Caco-2 (cell line): ENCODE measurements around the gene NEGR1. TPM values are rescaled to one million over a fixed set of nuclear protein-coding genes. Genes with fewer than 3 reads are reported as not detected.

ENCODE experiments used
- BruUV-seq: library from RNA; stranded (reverse); fragments of 400-500 nt; replicated peaks from 2 replicates; lab custom pipeline; 2021; lab: Mats Ljungman, UMichigan
- CTCF ChIA-PET: fragments of 300-600 bp; sonication (Branson Sonifier 250); formaldehyde crosslinking; loops from one replicate; lab custom pipeline; 2022; ENCODE audit warnings: antibody characterized with exemption; lab: Charles Lee
- POLR2A ChIA-PET: fragments of 300-600 bp; sonication (Branson Sonifier 250); formaldehyde crosslinking; loops from one replicate; lab custom pipeline; 2022; ENCODE audit warnings: antibody characterized with exemption; lab: Charles Lee
- DNase-seq, 2 experiments: peaks; one replicate each; pipeline versions ENCODE4 v3.0.0 to v3.0.0-alpha.2; 2020 to 2022
- H3K27me3 ChIP-seq: replicated peaks from 2 replicates; pipeline ENCODE4 v1.6.0; 2011; ENCODE audit warnings: low read length; ENCODE audit not compliant: control insufficient read depth, insufficient read depth
- H3K36me3 ChIP-seq: 2 replicates; pipeline ENCODE4 v1.5.1; 2011; ENCODE audit warnings: low read length; ENCODE audit not compliant: control insufficient read depth, insufficient read depth
- H3K4me1 ChIP-seq: fragments of 250-450 bp; sonication (Bioruptor Pico); 2 replicates; pipeline ENCODE4 v1.5.1; 2020; ENCODE audit warnings: mild to moderate bottlenecking
- H3K4me3 ChIP-seq: 2 replicates; pipeline ENCODE4 v1.5.1; 2011; ENCODE audit warnings: low read depth, mild to moderate bottlenecking, control low read depth, low read length
- H3K9me3 ChIP-seq: fragments of 250-450 bp; sonication (Bioruptor Pico); 2 replicates; pipeline ENCODE4 v1.5.1; 2020; ENCODE audit warnings: mild to moderate bottlenecking, moderate library complexity
- H3K27ac Mint-ChIP-seq: one replicate; pipeline ENCODE4 v1.8.0; 2022; ENCODE audit warnings: mixed read lengths; ENCODE audit not compliant: unreplicated experiment
- H3K27me3 Mint-ChIP-seq: one replicate; pipeline ENCODE4 v1.8.0; 2022; ENCODE audit warnings: mixed read lengths; ENCODE audit not compliant: insufficient read depth, unreplicated experiment
- H3K36me3 Mint-ChIP-seq: one replicate; pipeline ENCODE4 v1.8.0; 2022; ENCODE audit warnings: mild to moderate bottlenecking, mixed read lengths; ENCODE audit not compliant: insufficient read depth, unreplicated experiment
- H3K4me1 Mint-ChIP-seq: one replicate; pipeline ENCODE4 v1.8.0; 2022; ENCODE audit warnings: low read depth, mixed read lengths; ENCODE audit not compliant: unreplicated experiment
- H3K4me3 Mint-ChIP-seq: one replicate; pipeline ENCODE4 v1.8.0; 2022; ENCODE audit warnings: mild to moderate bottlenecking, moderate library complexity, mixed read lengths; ENCODE audit not compliant: unreplicated experiment
- H3K9me3 Mint-ChIP-seq: one replicate; pipeline ENCODE4 v1.8.0; 2022; ENCODE audit warnings: mixed read lengths; ENCODE audit not compliant: unreplicated experiment
- intact Hi-C: fragments of 100-400 bp; cut with micrococcal nuclease; formaldehyde crosslinking; loops from one replicate; pipeline ENCODE4 v1.10.0; 2022; ENCODE audit not compliant: unreplicated experiment
- total RNA-seq: library from RNA; stranded (reverse); gene quantifications from 2 replicates; pipeline ENCODE4 v1.2.3, GENCODE V29; 2022
- TF ChIP-seq, protein P1 (sequence below), 2 experiments: fragments of 200-600 bp in 1 of 2; IDR thresholded peaks; 1 replicate in 1 of 2; 2 replicates in 1 of 2; pipeline versions ENCODE4 v1.5.1 to v1.8.0; 2011 to 2022; ENCODE audit warnings: antibody characterized with exemption in 1 of 2, control low read depth in 1 of 2, inconsistent platforms in 1 of 2, low read depth in 1 of 2, low read length in 1 of 2, mild to moderate bottlenecking in 1 of 2, moderate library complexity in 1 of 2; ENCODE audit not compliant: insufficient read depth in 1 of 2, severe bottlenecking in 1 of 2, unreplicated experiment in 1 of 2

NEGR1 gene
- total RNA-seq, 1 experiment from 2014 or later = not detected

DNA sequence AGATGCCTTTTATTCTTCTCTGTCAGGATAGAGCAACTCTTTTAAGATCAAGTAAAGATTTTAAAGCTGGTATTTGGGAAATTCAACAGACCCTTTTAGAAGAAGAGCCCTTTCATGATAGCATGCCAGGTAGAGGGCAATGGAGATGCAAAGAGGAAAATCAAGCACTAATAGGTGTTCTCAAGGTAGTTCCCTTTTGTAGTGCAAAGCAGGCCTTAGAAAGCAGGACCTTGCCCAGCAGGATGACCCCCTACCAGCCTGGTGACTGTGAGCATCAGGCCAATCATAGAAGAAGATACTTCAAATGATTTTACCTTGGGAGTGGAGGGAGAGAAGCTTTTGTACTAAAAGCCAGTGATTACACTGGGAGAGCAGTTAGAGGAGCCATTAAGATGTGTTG lies 820.1 kb downstream of the NEGR1 start:
- BruUV-seq = no TSS peak
- H3K36me3 Mint-ChIP-seq = no peaks in the 10 kb centered on the region

DNA sequence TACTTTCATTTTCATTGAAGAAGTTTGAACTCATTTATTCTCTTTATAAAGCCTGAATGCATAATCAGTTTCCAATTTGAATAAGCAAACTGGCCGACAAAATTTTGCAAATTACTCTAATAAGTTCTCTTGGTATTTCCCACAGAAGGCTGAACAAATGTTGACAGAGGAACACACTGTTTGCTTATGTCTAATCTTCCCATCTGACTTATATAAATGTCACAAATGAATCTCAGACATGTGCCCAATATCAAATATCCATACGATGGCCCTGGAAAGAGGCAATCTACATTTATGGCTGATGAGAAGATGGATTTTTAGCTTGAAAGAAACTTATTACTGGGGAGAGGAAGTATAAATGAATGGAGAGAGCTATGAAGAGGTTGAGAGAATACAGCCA lies 820.9 kb downstream of the NEGR1 start:
- H3K9me3 ChIP-seq = no peaks in the 10 kb centered on the region
- DNase-seq = no peak
- Mint-ChIP-seq H3K4me1 (no peaks in the 10 kb centered on the region), H3K27me3 (peaks cover 7% of the 10 kb centered on the region), H3K4me3 (no peak overlapping the region), H3K9me3 (no peaks in the 10 kb centered on the region), H3K36me3 (no peaks in the 10 kb centered on the region), H3K27ac (no peak overlapping the region)
- TF ChIP-seq, protein P1, sequence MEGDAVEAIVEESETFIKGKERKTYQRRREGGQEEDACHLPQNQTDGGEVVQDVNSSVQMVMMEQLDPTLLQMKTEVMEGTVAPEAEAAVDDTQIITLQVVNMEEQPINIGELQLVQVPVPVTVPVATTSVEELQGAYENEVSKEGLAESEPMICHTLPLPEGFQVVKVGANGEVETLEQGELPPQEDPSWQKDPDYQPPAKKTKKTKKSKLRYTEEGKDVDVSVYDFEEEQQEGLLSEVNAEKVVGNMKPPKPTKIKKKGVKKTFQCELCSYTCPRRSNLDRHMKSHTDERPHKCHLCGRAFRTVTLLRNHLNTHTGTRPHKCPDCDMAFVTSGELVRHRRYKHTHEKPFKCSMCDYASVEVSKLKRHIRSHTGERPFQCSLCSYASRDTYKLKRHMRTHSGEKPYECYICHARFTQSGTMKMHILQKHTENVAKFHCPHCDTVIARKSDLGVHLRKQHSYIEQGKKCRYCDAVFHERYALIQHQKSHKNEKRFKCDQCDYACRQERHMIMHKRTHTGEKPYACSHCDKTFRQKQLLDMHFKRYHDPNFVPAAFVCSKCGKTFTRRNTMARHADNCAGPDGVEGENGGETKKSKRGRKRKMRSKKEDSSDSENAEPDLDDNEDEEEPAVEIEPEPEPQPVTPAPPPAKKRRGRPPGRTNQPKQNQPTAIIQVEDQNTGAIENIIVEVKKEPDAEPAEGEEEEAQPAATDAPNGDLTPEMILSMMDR (IDR thresholded peaks at IDR 0.05; ENCODE audit: insufficient read depth in 1 of 2, low read depth in 1 of 2, low read length in 1 of 2, severe bottlenecking in 1 of 2, unreplicated experiment in 1 of 2) = no peak
- no peaks in the 10 kb centered on the region for H3K36me3 ChIP-seq
- intact Hi-C loops = no loop called here
- H3K4me3 ChIP-seq = no peak overlapping the region
- no peaks in the 10 kb centered on the region for H3K27me3 ChIP-seq
- ChIA-PET POLR2A (no interaction called here), CTCF (no interaction called here)
- no TSS peak for BruUV-seq
- H3K4me1 ChIP-seq = no peaks in the 10 kb centered on the region

More for the DNA sequence above, 820.1 kb downstream of the NEGR1 start:
- no peaks in the 10 kb centered on the region for H3K9me3 ChIP-seq
- H3K27ac Mint-ChIP-seq = no peak overlapping the region
- no peaks in the 10 kb centered on the region for H3K9me3 Mint-ChIP-seq
- intact Hi-C loops = no loop called here
- no peak overlapping the region for H3K4me3 ChIP-seq
- no peaks in the 10 kb centered on the region for H3K4me1 ChIP-seq
- H3K27me3 Mint-ChIP-seq = peaks cover 5% of the 10 kb centered on the region
- no peaks in the 10 kb centered on the region for H3K4me1 Mint-ChIP-seq
- no peaks in the 10 kb centered on the region for H3K27me3 ChIP-seq
- TF ChIP-seq, protein P1 (IDR thresholded peaks at IDR 0.05; ENCODE audit: insufficient read depth in 1 of 2, low read depth in 1 of 2, low read length in 1 of 2, severe bottlenecking in 1 of 2, unreplicated experiment in 1 of 2) = no peak
- CTCF ChIA-PET = no interaction called here
- H3K4me3 Mint-ChIP-seq = no peak overlapping the region
- no peaks in the 10 kb centered on the region for H3K36me3 ChIP-seq
- no peak for DNase-seq
- POLR2A ChIA-PET = no interaction called here

DNA sequence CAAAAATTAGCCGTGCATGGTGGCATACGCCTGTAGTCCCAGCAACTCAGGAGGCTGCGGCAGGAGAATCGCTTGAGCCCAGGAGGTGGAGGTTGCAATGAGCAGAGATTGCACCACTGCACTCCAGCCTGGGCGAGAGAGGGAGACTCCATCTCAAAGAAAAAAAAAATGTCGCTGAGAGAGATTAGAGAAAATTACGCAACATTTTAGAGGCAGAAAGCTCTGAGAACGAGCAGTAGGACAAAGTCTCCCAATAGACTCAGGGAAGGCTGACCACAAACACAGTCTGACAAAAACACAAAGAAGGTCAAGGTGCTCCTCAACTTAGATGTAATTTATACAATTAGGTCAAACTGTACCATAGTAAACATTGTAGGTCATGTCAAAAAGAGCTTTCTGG lies 833.9 kb downstream of the NEGR1 start:
- Mint-ChIP-seq H3K27ac (no peak overlapping the region), H3K27me3 (no peaks in the 10 kb centered on the region), H3K4me1 (no peaks in the 10 kb centered on the region), H3K9me3 (no peaks in the 10 kb centered on the region), H3K4me3 (no peak overlapping the region), H3K36me3 (no peaks in the 10 kb centered on the region)
- Histone ChIP-seq H3K27me3 (no peaks in the 10 kb centered on the region), H3K4me3 (no peak overlapping the region), H3K4me1 (no peaks in the 10 kb centered on the region), H3K36me3 (no peaks in the 10 kb centered on the region), H3K9me3 (no peaks in the 10 kb centered on the region)
- POLR2A ChIA-PET = no interaction called here
- TF ChIP-seq, protein P1 (IDR thresholded peaks at IDR 0.05; ENCODE audit: insufficient read depth in 1 of 2, low read depth in 1 of 2, low read length in 1 of 2, severe bottlenecking in 1 of 2, unreplicated experiment in 1 of 2) = no peak
- intact Hi-C loops = no loop called here
- CTCF ChIA-PET = interaction anchor here (0.7 kb wide), 1 partner anchor 35 kb away, joined by 3 read pairs; no protein-coding TSS in a partner anchor
- no peak for DNase-seq
- no TSS peak for BruUV-seq
